Activated naive CD8-positive, alpha-beta T cell treated with anti-CD3 and anti-CD28 coated beads, Interleukin-2, amount 50 U/mL, for 24 hours (primary cell): ENCODE results near the gene BRICD5.
"Not testable (repeated sequence)": the region's sequence is repeated elsewhere in the genome, so short reads cannot be mapped to it uniquely, and the experiment has no call there.

Experiments
- ATAC-seq: fragments of 150-1000 bp; cut with Tn5 transposase; one replicate; pipeline ENCODE4 v1.10.0; 2021
- DNase-seq: peaks from one replicate; pipeline ENCODE4 v3.0.0; 2021
- H3K27ac Mint-ChIP-seq: one replicate; pipeline ENCODE4 v1.8.0; 2021; ENCODE audit warnings: mild to moderate bottlenecking, mixed read lengths
- H3K27me3 Mint-ChIP-seq: one replicate; pipeline ENCODE4 v1.8.0; 2021; ENCODE audit warnings: mixed read lengths
- H3K36me3 Mint-ChIP-seq: one replicate; pipeline ENCODE4 v1.8.0; 2021; ENCODE audit warnings: low read depth, mixed read lengths
- H3K4me1 Mint-ChIP-seq: one replicate; pipeline ENCODE4 v1.8.0; 2021; ENCODE audit warnings: mixed read lengths
- H3K4me3 Mint-ChIP-seq: one replicate; pipeline ENCODE4 v1.8.0; 2021; ENCODE audit warnings: mild to moderate bottlenecking, moderate library complexity, mixed read lengths
- H3K9me3 Mint-ChIP-seq: one replicate; pipeline ENCODE4 v1.8.0; 2021; ENCODE audit warnings: mixed read lengths

Gene BRICD5

DNA sequence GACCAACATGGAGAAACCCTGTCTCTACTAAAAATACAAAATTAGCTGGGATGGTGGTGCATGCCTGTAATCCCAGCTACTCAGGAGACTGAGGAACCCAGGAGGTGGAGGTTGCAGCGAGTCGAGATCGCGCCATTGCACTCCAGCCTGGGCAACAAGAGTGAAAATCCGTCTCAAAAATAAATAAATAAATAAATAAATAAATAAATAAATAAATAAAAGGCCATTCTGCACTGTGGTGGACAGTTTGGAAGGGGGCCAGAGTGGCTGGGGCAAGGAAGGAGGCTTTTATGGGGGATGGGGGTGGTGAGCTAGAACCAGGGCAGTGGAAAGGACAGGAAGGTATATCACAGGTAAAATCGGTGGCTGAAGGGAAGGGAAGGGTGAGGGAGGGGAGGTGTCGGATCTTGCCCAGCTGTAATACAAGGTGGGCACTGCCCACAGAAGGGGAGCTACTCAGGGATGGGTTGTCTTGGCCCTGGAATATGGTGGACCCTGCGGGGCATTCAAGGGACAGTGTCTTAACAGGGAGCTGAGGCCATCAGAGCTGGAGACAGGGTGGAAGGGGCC, 7.5 kb downstream of the BRICD5 start:
- Mint-ChIP-seq H3K27me3 (peaks cover 12% of the 10 kb centered on the region), H3K36me3 (peaks cover 17% of the 10 kb centered on the region), H3K4me1 (peaks cover 25% of the 10 kb centered on the region), H3K27ac (peak overlapping the region; percentile 14), H3K4me3 (peak overlapping the region; percentile 36)
- ATAC-seq, H3K9me3 Mint-ChIP-seq, DNase-seq: not testable (repeated sequence)

DNA sequence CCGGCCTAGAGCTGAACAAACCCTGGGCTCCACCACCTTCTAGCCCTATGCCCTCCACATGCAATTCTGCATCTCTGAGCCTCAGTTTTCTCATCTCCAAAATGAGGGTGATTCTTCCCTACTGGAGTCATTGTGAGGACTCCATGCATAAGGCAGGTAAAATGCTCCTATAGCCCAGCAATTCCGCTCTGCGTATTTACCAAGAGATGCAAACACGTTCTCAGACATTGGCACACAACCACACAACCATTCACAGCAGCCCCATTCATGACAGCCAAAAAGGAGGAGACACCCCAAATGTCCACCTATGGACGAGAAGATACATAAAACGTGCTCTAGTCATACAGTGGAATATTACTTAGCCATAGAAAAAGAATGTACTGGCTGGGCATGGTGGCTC, 10.3 kb downstream of the BRICD5 start:
- Mint-ChIP-seq H3K27me3 (peaks cover 26% of the 10 kb centered on the region), H3K36me3 (no peaks in the 10 kb centered on the region), H3K27ac (no peak overlapping the region), H3K4me3 (no peak overlapping the region), H3K9me3 (no peaks in the 10 kb centered on the region), H3K4me1 (peaks cover 11% of the 10 kb centered on the region)
- no peak for DNase-seq
- ATAC-seq: no peak

DNA sequence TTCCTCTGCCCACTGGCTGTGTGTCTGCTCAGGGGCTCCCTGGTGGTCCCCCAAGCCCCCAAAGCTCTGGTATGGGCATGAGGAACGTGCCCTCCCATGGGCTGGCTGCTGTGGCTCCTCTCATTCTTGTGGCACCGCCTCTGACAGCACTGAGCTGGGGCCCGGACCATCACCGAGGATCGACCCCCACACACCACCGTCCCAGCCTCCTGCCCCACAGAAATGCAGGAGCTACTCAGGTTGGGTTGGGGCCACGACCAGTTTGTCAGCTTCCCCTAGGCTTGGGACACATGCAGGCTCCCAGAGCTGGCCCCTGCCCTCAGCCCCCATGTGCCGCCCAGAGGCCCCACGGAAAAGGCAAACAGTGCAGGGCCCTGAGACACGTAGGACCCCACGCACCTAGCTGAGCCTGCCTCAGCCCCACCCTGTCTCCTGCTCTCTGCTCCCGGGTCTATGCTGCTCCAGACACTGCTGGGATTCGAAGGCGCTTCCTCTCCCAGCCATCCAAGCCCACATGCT, 11.0 kb downstream of the BRICD5 start:
- no peak for ATAC-seq
- no peaks in the 10 kb centered on the region for H3K9me3 Mint-ChIP-seq
- no peak for DNase-seq
- H3K27me3 Mint-ChIP-seq: peaks cover 30% of the 10 kb centered on the region
- H3K27ac Mint-ChIP-seq: no peak overlapping the region
- no peaks in the 10 kb centered on the region for H3K36me3 Mint-ChIP-seq
- H3K4me3 Mint-ChIP-seq: no peak overlapping the region
- H3K4me1 Mint-ChIP-seq: peaks cover 14% of the 10 kb centered on the region

DNA sequence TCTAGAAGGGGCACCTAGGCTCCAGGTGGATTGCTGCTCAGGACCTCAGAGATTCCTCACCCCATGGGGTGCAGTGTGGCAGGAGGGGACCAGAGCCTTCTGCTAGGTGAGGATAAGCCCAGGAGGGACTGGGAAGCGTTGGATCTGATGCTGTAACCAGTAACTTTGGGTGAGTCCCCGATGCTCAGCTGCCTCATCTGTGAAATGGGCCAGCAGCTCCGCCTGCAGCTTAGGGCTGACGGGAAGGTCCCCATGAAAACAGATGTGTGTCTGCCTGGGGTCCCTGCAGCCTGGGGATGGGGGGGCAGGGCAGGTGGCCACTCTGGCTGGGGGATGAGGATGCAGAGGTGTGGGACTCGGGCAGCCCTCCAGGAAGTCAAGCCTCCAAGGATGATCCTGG, 11.6 kb downstream of the BRICD5 start:
- no peaks in the 10 kb centered on the region for H3K36me3 Mint-ChIP-seq
- H3K4me1 Mint-ChIP-seq: peaks cover 8% of the 10 kb centered on the region
- DNase-seq (no peak), ATAC-seq (no peak)
- peaks cover 35% of the 10 kb centered on the region for H3K27me3 Mint-ChIP-seq
- H3K27ac Mint-ChIP-seq: no peak overlapping the region
- no peaks in the 10 kb centered on the region for H3K9me3 Mint-ChIP-seq
- H3K4me3 Mint-ChIP-seq: no peak overlapping the region

DNA sequence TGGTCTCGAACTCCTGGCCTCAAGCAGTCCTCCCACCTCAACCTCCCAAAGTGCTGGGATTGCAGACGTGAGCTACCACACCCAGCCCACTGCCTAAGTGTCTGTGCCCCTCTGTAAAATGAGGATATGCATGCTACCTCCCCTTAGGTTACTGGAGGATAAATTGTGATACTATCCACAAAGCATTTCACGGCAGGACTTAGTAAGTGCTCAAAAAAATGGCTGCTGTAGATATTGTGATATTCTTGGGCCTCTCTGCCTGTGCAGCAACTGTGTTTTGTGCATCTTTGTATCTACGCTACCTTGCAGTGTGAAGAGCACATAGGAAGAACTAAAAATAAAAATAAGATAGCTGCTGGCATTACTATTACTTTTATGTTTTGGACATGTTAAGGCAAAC, 12.4 kb downstream of the BRICD5 start:
- ATAC-seq (no peak), DNase-seq (no peak)
- H3K4me3 Mint-ChIP-seq: peak overlapping the region; percentile 32
- H3K4me1 Mint-ChIP-seq: peaks cover 6% of the 10 kb centered on the region
- H3K27me3 Mint-ChIP-seq: peaks cover 35% of the 10 kb centered on the region
- H3K27ac Mint-ChIP-seq: no peak overlapping the region
- no peaks in the 10 kb centered on the region for H3K36me3 Mint-ChIP-seq
- H3K9me3 Mint-ChIP-seq: no peaks in the 10 kb centered on the region

DNA sequence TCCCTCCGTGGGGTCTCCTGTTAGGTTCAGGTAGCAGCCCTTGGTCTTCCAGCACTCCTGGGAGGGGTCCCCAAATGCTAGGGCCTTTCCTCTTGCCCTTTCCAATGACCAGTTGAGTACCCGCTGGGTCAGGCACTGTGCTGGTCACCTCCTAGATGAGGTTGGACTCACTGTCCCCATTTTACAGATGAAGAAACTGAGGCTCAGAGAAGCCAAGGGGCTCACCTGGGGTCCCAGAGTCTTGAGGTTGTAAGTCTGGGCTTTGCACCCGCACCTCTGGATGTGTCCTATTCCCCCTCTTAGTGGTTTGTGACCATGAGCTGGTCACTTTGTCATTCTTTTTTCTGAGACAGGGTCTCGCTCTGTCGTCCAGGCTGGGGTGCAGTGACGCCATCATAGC, 12.9 kb downstream of the BRICD5 start:
- H3K4me1 Mint-ChIP-seq: peaks cover 6% of the 10 kb centered on the region
- no peak for DNase-seq
- H3K36me3 Mint-ChIP-seq: no peaks in the 10 kb centered on the region
- no peak for ATAC-seq
- H3K27ac Mint-ChIP-seq: no peak overlapping the region
- peaks cover 35% of the 10 kb centered on the region for H3K27me3 Mint-ChIP-seq
- H3K9me3 Mint-ChIP-seq: no peaks in the 10 kb centered on the region
- H3K4me3 Mint-ChIP-seq: peak overlapping the region; percentile 32

DNA sequence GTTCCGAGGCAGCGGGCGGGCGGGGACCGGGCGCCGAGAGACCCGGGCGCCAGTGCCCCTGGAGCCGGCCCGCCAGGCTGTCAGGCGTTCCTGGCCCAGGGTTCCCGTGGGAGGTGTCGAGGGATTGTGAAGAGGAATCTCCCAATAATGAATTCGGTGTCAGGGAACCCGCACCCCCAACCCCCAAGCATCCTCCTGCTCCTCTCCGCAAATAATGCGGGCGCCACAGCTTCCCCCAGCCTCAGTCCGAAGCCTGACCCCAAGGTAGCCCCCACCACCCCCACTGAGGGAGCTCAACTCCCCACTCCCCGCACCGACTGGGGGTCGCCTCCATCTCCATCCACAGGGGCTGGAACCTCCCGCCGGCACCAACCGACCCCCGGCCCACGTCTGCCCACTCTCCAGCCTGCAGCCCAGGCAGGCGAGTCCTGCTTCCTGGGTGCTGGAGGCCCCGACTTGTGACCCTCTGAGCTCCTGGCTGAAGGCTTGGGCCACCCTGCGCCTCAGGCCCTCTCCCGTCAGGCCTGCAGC, 13.6 kb downstream of the BRICD5 start:
- H3K4me1 Mint-ChIP-seq: peaks cover 6% of the 10 kb centered on the region
- H3K4me3 Mint-ChIP-seq: peak overlapping the region; percentile 29
- no peak for ATAC-seq
- peaks cover 35% of the 10 kb centered on the region for H3K27me3 Mint-ChIP-seq
- DNase-seq: no peak
- no peaks in the 10 kb centered on the region for H3K9me3 Mint-ChIP-seq
- H3K36me3 Mint-ChIP-seq: no peaks in the 10 kb centered on the region
- no peak overlapping the region for H3K27ac Mint-ChIP-seq

DNA sequence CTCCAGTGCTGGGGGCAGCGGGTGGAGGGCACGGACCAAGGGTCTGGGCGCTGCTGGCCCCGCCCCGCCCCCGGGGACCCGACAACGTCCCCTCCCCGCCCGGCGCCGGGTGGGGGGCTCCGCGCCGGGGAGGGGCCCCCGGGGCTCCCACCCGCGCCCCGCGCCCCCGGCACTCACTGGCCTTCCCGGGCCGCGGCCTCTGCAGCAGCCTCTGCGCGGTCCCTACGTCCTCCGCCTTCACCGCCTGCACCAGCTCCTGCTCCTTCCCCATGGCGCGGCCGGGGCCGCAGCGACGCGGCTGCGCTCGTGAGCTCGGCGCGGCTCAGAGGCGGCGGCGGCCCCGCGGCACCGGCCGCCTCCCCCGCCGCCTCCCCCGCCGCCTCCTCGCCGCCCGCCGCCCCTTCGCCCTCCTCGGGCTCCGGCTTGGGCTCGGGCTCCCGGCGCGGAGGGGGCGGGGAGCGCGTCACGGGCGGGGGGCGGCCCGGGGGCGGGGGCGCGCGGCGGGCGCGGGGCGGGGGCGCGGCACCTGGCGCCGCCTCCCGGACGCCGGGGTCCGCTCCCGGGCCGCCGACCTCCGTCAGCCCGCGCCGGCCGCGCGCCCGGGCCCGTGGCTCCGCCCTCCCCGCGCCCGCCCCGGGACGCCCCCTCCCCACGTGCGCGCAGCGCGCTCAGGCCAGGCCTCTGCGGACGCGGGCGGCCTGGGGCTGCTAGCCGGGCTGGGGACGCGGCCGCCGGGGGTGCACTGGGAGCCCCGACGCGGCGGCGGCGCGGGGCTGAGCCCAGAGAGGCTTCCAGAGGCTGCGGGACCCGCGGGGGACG, 14.3 kb downstream of the BRICD5 start, which contains the start of gene CASKIN1:
TSS of gene CASKIN1 (minus strand) at position 444 of the 819 bp plus-strand sequence. CDS start at position 271, 173 bp downstream.
- Mint-ChIP-seq H3K36me3 (no peaks in the 10 kb centered on the region), H3K4me1 (peaks cover 6% of the 10 kb centered on the region), H3K27ac (no peak within 1 kb of the TSS), H3K4me3 (peak within 1 kb of the TSS; percentile 29), H3K9me3 (no peaks in the 10 kb centered on the region), H3K27me3 (peaks cover 35% of the 10 kb centered on the region)
- DNase-seq: no peak
- peak; percentile 26 for ATAC-seq

DNA sequence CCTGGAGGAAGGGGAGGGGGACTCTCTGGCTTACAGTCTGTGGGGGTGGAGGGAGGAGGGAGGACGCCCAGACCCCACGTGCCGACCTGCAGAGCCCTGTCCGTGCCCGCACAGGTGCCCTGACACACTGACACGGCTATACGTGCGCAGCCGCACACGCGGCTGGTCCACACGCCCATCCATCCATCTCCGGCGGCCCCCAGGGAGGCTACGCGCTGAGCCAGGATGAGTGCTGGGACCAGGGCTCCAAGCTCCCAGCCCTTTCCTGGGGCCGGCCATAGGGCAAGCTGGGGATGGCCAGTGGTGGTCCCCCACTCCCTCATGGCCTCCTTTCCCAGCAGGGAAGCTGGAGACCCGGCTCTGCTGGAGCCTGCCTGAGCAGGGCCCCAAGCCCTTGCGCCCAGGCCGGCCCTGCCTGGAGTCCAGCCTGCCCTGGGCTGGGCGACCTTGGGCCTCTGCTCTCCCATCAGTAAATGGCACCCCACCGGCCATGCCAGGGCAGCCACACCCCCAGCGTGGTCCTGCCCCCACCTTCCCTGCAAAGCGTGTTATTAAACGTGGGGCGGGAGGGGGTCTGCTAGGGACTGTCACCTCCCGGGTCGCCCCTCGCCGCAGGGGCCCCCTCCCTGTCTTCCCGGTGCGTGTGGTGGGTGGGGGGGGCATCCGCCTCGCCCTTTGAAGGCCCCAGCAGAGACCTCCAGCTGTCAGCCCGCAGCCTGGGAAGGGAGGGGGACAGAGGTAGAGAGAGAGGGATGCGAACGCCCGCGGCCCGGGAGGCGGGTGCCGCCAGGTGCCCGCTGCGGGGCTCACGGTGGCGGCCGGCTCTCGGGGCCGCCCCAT, 15.1 kb downstream of the BRICD5 start:
- Mint-ChIP-seq H3K27me3 (peaks cover 35% of the 10 kb centered on the region), H3K27ac (no peak overlapping the region), H3K9me3 (no peaks in the 10 kb centered on the region), H3K36me3 (no peaks in the 10 kb centered on the region), H3K4me1 (peaks cover 6% of the 10 kb centered on the region), H3K4me3 (peak overlapping the region; percentile 4)
- DNase-seq (no peak), ATAC-seq (no peak)

DNA sequence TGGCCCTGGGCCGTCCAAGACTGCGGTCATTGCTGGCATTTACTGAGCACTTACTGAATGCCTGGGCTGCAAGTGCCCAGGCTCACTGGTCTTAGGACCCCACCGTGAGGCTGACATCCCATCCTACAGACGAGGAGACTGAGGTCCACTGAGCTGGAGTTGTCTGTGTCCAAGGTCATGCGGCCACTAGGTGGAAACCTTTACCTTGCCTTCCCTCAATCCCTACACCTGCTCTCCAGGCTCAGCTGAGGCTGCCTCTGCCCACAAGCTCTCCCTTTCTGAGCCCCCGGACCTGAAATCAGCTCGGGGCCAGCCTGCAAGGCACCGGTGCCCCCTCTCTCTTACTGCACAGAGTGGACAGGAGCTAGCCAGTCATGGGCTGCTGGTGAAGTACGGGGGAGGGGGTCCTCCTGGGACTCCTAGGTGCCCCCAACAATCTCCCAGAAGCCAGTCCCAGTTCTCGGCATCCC, 15.8 kb downstream of the BRICD5 start:
- no peak overlapping the region for H3K27ac Mint-ChIP-seq

DNA sequence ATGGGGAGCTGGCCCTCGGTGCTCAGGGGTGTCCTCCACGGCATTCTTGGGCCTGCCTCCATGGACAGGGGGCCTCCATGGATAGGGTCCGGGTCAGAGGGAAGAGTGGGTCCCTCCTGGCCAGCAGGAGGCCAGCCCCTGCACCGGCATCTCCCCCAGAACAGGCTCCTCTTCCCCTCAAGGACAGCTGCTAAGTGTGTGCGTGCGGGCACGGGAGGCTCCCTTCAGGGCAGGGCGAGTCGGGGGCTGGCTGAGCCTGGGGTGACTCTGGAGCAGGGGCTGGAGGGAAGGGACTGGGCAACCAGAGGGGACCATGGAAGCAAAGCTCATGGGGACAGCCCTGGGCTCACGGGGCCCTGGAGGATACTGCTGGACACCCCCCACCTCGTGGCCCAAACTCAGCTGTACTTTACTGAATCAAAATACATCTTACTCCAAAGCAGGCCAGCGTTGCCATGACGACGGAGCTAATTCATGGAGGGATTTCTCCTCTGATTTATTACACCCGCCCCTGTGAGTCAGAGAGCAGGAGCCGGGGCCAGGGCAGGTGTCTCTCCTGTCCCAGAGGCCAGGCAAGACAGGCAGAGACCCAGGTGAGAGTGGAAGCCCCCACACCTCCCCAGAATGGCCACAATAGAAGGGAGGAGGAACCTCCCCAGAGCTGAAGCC, 16.4 kb downstream of the BRICD5 start:
- Mint-ChIP-seq H3K36me3 (no peaks in the 10 kb centered on the region), H3K27ac (no peak overlapping the region), H3K4me1 (peaks cover 6% of the 10 kb centered on the region), H3K4me3 (no peak overlapping the region), H3K9me3 (no peaks in the 10 kb centered on the region), H3K27me3 (peaks cover 32% of the 10 kb centered on the region)
- no peak for DNase-seq
- no peak for ATAC-seq

More for the DNA sequence above, 15.8 kb downstream of the BRICD5 start:
- DNase-seq (peak; percentile 39), ATAC-seq (peak; percentile 73)
- Mint-ChIP-seq H3K4me3 (peak overlapping the region; percentile 4), H3K9me3 (no peaks in the 10 kb centered on the region), H3K36me3 (no peaks in the 10 kb centered on the region), H3K4me1 (peaks cover 6% of the 10 kb centered on the region), H3K27me3 (peaks cover 32% of the 10 kb centered on the region)

DNA sequence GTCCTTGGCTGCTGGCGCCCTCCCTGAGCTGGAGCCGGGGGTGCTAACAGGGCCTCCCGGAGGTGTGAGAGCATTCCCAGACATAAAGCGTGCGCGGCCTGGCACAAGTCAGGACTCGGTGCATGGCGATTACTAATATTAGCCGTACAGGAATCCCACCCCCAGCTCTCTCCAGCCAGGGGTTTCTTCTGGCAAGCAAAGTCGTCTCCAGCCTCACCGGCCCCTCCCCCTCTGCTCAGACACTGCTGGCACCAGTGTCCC, 19.3 kb downstream of the BRICD5 start:
- ATAC-seq (no peak), DNase-seq (no peak)
- Mint-ChIP-seq H3K9me3 (no peaks in the 10 kb centered on the region), H3K36me3 (no peaks in the 10 kb centered on the region), H3K4me1 (peaks cover 4% of the 10 kb centered on the region), H3K27me3 (peaks cover 10% of the 10 kb centered on the region), H3K4me3 (no peak overlapping the region), H3K27ac (no peak overlapping the region)

DNA sequence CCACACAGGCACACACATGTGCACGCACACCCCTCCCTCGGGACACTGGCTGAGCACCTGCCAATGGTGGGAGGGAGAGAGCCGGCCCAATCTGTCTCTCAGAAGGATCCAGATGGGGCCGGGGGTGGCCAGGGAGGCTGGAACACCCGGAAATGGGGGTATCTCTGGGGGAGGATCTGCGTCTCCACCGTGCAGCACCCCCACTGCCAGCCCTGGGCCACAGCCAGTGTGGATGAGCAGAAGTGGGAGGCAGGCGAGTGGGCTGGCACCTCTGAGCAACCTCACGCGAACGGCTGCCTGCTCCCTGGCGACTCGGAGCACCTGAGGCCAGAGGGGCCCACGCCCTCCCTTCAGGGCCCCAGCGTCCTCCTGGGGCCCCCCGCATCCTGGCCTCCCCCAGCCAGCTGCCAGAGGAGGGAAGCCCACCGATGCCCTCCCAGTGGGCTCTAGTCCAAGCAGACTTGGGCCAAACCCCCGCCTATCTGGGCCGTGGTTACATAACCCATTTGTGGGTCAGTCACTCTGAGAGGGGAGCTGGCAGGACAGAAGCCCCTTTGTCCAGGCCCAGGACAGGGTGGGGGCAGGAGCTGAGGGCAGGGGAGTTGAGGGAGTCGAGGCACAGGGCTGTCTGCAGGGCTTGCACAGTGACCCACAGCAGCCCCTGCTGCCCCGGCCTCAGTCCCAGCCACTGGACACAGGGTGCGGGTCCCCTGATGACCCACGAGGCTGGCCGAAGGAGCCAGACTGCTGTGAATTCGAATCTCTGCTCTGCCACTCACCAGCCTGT, 19.8 kb downstream of the BRICD5 start:
- no peak for ATAC-seq
- Mint-ChIP-seq H3K4me3 (no peak overlapping the region), H3K27me3 (peaks cover 10% of the 10 kb centered on the region), H3K9me3 (no peaks in the 10 kb centered on the region), H3K4me1 (peaks cover 4% of the 10 kb centered on the region), H3K36me3 (no peaks in the 10 kb centered on the region), H3K27ac (no peak overlapping the region)
- no peak for DNase-seq
